Activated CD8-positive, alpha-beta memory T cell treated with anti-CD3 and anti-CD28 coated beads for 4 hours (primary cell): ENCODE measurements around the gene TIGD3.
A peak's percentile ranks its signal among the peaks of the same experiment; 100 is the strongest.

Experiments
- DNase-seq, 2 donors: peaks; one replicate each; pipeline ENCODE4 v3.0.0-alpha.2; 2020; ENCODE audit warnings: low read depth in 2 of 2

Gene TIGD3, protein sequence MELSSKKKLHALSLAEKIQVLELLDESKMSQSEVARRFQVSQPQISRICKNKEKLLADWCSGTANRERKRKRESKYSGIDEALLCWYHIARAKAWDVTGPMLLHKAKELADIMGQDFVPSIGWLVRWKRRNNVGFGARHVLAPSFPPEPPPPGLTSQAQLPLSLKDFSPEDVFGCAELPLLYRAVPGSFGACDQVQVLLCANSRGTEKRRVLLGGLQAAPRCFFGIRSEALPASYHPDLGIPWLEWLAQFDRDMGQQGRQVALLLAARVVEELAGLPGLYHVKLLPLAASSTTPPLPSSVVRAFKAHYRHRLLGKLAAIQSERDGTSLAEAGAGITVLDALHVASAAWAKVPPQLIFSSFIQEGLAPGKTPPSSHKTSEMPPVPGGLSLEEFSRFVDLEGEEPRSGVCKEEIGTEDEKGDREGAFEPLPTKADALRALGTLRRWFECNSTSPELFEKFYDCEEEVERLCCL

DNA sequence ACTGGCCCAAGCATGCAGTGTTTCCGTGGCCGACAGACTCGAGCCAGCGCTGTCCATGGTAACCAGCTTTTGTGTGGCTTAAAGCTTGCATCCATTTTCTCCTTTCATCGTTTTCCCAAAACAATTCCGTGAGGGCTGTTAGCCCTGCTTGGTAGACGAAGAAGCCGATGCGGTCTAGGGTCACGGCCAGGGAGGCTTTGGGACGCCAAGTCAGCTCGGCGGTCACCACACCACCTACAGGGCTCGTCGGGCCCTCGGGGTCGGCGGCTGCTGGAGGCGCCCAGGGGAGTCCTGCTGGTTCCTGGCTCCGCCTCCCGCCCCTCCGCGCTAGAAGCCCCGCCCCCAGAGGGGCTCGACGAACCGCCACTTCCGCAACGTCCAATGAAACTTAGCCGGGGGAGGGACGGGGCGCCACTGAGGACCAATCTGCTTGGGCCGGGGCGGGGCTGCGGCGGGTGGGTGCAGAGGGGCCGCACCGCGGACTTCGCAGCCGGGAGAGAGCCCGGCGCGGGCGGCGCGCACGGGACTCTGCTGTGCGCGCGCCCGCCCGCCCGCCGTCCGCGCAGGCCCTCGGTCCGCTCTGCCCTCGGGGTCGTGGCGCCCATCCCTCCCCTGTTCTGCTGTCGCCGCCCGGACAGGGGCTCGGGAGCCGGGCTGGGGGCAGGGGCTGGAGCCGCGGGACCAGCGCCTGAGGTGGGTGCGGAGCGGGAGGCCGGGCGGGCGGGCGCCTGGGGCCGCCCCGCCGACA is at the start of gene TIGD3:
Gene TIGD3, plus strand, starts transcription at position 487 of the 748 bp plus-strand sequence. CDS start 1,058 bp downstream, outside the sequence.
- peak; percentile 94 to 95 for DNase-seq

DNA sequence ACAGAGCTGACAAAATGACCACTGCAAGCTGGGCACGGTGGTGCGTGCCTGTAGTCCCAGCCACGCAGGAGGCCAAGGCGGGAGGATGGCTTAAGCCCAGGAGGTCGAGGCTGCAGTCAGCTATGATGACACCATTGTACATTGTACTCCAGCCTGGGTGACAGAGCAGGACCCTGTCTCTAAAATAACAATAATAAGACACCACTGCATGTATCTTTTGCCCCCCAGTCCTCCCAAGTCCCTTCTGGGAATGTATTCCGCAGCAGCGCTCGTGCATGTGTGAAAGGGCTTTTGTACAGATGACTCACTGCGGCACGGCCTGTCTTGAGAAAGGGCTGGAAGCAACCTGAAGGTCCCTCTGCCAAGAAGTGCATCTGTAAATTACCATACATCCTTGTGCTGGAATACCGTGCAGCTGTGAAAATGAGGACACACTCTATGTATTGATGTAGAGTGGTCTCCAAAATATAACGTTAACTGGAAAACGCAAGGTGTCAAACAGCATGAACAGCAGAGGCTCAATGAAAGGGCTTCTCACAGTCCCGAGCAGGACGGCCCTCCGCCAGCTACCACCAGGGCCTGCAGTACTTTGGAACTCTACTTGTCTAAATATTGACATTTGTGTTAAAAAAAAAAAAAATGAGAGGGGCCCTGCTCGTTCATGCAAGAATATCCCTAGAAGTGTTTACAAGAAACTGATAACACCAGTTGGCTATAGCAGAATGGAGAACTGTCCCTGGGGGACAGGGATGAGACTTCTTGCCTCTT is 48.9 kb upstream of the TIGD3 start:
- DNase-seq: no peak

DNA sequence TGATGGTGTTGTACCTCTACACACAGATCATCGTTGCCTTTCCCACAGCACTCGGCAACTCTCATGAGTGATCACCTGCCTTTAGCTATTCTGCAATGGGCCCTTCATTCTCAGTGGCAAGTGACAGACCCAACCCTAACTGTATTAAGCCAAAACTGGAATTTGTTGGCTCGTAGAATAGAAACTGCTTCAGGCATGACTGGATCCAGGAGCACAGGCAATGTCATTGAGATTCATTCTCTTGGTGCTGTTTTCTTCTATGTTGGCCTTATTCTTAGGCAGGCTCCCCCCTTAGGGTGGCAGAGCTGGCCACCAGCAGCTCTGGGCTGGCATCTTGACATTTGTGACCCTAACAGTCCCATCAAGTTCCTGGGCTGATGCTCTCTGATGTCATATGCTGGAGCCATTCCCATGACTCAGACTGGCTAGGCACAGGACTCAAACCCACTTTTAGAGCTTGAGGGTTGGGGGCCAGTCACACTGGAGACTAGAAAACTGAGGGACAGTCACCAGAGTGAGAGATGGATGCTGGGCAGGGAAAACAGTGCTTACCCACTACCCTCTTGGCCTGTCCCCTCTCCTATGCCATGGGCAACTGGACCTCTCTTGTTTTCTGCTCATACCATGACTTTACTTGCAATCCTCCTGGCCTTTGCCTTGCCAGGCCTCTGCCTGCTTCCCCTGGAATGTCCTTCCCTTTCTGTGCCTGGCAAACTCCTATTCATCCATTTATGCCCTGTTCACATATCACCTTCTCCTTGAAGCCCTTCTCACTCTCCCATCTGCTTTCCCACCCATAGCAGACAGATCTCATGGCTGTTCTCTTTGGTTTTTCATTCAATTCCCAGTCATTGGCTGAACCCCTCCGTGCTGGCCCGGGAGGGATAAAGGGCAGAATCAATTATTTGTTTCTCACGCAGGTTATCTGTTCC is 47.0 kb upstream of the TIGD3 start:
- DNase-seq: no peak

DNA sequence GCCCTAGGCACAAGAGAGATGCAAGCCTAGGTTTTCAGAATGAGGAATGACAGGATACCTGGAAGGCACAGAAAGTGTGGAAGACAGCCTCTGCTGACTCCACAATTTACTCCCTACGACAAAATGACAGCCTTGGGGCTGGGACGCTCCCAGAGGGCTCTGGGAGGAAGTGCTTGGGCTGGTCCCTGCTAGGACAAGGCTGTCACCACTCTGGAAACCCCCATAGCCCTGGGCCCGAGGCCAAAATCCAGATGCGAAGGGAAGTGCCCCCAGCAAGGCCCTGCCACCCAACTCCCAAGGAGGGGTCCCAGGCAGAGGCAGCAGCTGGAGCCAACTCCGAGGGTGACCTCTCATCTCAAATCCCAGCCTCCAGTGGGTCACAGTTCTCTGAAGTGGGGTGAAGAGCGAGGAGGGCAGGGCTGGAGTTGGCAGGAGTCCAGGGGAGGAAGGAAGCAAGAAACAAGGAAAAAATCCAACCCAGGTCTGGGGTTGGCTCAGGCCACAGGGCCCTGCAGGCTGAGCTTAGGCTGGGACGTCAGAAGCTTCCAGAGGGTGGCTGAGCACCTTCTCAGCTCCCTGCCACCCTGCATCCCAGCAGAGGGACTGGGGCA is 46.2 kb upstream of the TIGD3 start:
- no peak for DNase-seq

DNA sequence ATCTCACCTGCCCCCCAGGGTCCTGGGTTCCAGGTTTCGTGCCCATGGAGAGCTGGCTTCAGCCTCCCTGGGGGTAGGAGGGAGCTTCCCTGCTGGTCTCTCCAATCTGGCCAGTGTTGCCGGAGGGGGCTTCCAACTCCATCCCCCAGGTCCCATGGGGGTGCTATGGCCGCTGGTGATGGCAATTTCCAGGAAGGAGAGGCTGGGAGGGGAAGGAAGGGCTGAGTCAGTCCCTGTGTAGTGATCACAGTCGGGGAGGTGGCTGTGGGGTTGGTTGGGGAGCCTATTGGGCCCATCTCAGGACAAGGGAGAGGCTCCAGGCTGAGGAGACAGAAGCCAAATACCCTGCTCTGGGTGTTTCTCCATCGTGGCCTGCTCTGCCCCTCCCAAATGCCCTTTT is 45.5 kb upstream of the TIGD3 start:
- no peak for DNase-seq

DNA sequence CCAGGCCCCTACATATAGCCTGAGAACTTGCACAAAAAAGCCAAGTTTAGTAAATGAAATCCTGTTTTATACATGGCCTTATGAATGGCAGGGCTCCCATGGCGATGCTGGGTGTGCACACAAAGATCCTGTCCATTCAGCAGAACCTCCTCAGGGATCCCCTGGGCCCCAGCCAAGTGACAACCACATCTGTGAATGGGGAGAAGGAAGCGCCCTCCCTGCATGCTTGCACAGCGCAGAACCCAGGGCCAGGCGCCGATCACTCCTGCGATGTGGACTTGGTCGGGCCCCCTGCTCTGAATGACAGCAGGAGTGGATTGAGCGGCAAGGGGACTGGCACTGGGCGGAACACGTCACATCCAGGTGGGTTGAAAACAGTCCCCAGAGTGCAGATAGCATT is 44.3 kb upstream of the TIGD3 start:
- no peak for DNase-seq

DNA sequence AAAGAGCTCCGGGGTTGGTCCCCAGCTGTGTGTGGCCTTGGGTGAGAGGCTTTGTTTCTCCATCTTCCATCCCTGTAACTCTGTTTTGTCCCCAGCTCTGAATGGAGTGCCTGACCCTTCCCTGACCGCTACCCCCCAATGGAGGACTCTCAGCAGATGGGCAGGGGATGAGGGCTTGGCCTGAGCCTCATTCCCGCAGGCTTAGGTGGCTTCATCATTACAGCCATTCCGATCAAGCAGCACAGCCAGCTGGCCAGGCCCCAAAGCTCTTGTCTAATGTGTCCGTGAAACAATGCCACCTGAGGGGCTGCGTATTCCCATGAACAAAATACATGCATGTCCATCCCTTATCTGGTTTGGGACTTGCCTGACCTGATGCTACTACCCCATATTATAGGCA is 43.8 kb upstream of the TIGD3 start:
- DNase-seq: no peak

DNA sequence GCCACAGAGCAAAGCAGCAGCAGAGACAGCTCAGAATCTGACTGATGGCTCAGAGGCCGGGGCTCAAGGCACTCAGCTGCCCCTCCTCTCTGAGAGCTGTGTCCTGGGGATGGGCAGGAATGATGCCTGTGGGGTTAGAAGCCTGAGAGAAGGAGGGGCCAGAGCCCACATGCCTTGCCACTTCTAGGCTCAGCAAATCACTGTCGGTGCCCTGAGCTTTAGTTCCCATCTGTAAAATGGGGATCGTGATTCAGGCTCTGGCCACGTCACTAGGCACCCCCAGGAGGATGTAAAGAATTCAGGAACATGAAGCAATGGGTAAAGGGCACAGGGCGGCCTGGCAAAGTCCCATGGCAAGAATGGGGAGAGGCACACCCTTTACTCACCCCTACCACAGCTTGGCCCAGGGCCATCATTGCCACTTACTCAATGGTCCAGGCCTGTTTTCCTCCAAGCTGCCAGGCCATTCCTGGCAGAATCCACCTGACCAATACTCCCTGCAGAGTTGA is 43.3 kb upstream of the TIGD3 start:
- no peak for DNase-seq

DNA sequence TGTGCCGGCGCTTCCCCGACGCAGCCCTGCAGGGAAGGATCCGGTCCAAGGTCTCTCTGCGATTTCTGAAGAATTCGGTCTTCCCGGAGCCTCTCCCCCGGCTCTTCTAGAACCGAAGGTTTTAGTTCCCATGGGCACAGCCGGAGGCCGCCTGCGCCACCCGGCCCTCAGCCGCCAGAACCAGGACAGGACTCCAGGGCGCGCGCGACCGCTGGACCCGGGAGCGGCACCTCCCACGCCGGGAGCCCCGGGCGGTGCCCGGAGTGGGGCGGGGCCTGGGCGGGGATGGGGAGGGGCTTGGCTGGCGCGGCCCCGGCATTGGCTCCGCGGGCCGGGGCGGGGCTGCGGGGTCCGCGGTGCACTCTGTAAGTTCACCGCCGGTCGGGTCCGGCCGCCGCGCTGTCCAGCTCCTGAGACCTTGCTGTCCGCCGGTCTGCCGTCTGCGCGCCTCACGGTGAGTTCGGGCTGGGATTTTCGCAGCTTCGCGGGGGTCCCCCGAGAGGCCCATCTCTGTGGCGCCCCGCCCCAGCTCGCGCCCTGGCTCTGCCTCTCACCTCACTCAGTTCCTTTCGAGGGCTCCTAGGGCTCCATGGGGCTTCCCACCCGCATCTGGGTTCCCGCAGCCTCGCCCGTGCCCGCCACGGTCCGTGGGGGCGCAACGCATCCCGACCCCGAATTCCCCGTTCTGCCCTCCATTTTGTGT is 39.9 kb upstream of the TIGD3 start, which contains the start of gene CDC42EP2:
Gene CDC42EP2, plus strand, starts transcription at position 366 of the 703 bp plus-strand sequence. CDS start 6,033 bp downstream, outside the sequence.
- peak; percentile 48 to 57 for DNase-seq

DNA sequence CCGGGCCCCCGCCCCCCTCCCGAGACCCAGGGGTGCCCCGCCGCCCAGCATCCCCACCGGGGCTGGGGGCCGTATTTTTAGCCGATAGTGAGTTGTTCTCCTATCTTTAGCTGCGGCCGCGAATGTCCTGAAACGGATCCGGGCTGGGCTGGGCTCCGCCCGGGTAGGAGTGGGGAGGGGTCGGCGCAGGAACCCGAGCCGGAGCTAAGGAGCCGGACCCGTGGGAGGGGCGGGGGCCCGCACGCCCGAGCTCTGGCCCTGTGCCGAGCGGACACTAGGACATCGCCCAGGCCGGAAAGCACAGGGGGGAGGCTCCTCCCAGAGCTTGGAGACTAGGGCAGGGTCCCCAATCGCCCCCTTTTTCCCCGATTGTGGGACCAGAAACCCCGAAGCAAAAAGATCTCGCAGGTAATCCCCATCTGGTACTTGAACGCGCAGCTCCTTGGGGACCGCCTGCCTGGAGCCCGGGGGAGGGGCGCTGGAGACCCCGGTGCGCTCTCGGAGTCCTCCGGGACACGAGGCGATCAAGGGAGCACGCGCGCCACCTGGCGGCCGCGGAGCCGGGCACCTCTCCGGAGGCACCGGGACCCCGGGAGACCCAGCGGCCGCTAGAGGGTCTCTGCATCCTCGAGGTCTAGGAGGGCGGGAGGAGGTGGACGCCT is 39.2 kb upstream of the TIGD3 start:
- DNase-seq: peak; percentile 63 to 66

DNA sequence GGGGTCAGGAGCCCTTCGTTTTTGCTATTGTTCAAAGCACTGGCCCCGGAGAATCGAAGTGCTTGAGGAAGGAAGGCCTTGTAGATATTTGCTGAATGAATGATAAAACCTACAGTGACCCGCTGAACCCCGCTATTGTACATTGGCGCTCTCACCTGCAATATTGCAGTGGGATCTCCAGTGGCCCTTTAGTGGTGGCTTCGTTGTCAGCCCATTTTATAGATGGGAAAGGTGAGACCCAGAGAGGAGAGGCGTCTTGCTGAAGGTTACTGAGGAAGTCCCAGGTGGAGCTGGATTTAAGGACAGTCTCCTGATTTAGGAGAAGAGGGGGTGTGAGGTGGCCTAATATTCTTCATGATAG is 38.7 kb upstream of the TIGD3 start:
- no peak for DNase-seq

DNA sequence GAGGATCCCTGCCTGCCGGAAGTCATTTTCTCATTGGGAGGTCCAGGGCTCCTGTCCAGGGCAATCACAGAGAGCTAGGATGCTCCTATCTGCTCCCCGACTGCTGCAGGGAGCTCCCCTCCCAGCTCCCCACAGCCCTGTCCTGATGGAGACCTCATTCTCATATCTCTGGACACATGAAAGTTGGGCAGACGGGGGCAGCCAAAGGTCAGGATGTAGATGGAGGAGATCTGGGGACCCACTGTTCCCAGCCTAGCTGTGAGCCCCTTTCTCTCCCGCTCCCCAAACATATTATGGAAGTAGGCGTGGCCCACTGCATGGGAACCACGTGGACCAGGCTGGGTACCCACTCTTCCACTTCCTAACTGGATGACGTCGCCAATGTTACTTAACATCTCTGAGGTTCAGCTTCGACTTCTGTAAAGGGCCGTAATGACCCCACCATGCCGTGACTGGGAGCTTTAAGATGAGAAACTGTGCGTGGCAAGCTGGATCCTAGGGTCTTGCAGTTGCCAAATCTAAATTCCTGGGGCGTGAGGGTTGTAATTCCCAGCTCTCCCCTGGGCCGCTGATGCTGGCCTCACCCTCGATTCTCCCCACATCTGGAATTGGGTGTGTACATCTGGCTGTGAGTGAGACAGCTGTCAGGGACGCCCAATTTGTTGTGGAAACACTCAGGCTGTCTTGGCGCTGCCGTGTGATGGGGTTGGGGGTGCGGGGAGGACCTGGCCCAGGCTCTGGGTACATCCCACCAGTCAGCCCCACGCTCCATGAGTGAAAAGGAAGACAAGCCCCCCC is 38.1 kb upstream of the TIGD3 start:
- no peak for DNase-seq

DNA sequence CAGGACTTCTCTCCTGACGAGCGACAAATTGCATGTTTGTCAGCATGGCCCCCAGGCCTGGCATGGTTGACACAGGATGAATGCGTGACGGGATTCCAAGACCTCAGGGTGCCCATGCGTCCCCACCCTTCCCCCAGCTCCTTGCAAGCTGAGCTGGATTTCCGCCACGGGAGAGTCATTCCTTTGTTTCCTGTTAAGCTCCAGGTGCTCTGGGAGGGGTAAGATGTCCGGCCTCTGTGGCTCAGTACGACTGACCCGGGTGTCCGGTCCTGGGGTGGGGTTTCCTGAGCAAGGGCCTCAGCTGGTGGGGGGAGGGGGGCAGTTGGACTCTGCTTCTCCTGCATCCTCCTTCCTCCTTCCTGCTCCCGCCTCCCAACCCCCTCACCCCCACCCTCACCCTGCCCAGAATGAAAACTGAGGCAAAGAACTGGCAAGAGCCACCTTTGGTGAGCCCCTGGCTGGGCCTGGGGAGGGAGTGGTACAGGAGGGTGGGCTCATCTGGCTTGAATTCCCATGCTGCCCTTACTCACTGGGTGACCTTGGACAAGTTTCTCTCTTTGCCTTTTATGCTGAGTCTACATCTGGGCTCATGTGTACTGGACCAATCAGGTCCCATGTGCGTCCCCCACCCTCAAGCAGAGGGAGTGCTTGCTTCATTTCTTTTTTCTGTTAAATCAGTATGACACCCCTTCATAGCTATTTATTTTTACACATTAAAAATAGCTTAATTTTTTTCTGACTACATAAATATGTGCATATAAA is 37.3 kb upstream of the TIGD3 start:
- DNase-seq: no peak

DNA sequence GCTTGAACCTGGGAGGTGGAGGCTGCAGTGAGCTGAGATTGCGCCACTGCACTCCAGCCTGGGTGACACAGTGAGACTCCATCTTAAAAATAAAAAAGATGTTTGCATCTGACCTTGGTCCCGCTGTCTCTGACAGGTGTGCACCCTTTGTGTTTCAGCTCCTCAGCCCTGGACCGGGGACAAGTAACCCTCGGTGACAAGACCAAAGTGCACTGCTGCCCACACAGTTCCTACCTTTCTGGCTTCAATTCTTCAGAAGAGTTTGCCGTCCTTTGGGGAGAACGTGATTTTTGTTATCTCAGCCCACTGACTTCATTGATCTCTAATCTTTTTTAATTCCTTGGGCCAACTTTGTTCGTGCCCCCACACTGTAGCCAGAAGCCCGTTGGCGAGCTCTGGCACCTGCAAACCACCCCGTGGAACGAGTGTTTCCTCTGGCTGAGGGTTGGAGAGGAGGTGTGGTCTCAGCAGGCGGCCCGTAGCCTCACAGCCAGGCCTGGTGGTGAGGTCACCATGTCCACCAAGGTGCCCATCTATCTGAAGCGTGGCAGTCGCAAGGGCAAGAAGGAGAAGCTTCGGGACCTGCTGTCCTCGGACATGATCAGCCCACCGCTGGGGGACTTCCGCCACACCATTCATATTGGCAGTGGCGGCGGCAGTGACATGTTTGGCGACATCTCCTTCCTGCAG is 34.0 kb upstream of the TIGD3 start:
- DNase-seq: no peak

DNA sequence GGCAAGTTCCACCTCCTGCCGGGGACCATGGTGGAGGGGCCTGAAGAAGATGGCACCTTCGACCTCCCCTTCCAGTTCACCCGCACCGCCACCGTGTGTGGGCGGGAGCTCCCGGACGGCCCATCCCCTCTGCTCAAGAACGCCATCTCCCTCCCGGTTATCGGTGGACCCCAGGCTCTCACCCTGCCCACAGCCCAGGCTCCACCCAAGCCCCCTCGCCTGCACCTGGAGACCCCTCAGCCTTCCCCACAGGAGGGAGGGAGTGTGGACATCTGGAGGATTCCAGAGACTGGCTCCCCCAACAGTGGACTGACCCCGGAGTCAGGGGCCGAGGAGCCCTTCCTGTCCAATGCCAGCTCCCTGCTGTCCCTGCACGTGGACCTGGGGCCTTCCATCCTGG is 33.5 kb upstream of the TIGD3 start:
- DNase-seq: no peak

DNA sequence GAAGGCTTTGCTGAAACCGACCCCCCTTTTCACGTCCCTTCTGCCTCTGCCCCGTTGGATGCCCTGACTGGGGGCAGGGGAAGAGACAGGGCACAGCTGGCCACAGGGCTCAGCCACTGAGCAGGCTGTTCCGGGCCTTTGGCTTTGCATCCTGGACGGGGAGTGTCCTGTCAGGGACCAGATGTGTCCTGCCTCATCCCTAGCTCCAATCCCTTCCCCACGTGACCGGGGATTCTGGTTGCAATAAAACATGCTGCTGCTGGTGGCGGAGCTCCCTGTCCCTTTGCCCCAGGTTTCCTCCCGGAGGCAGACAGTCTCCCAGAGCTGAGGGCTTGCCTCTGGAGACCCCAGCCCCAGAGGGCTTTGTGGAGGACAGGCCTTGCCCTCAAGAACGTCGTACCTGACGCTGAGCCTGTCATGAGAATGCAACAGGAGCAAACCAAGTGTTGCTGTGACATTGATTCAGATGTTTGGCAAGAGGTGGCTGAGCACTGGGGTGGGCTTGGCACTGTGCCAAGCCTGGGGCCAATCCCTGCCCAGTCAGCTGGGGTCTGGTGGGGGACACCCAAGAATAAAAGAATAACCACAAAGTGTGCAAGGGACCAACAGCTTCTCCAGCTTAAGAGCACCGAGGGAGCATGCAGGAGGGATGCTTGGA is 32.6 kb upstream of the TIGD3 start:
- DNase-seq: no peak

DNA sequence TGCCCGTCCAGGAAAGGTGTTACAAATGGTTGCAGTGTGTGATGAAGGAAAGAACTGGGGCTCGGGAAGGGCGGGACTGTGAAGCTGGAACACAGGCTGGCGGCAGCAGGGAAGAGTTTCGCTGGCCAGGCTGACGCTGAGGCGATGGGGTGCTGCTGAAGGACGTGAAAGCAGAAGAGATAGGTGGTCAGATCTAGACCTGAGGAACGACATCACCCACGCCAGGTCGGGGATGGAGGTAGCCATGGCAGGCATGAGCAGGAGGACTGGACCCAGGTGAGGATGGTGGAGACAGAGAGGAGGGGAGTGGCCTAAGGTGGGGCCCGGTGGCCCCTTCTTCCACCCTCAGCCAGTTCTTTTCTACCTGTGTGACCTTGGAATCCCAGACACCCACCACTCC is 30.7 kb upstream of the TIGD3 start:
- DNase-seq: no peak
